Left hindlimb (tissue), 1 donor: Measurements from ENCODE around the gene RALGPS2.
A peak's percentile ranks its signal among the peaks of the same experiment; 100 is the strongest.
"Not testable (repeated sequence)": the region's sequence is repeated elsewhere in the genome, so short reads cannot be mapped to it uniquely, and the experiment has no call there.

Experiments
- DNase-seq: peaks from one replicate; pipeline ENCODE4 v3.0.0-alpha.2; 2018

Gene RALGPS2

DNA sequence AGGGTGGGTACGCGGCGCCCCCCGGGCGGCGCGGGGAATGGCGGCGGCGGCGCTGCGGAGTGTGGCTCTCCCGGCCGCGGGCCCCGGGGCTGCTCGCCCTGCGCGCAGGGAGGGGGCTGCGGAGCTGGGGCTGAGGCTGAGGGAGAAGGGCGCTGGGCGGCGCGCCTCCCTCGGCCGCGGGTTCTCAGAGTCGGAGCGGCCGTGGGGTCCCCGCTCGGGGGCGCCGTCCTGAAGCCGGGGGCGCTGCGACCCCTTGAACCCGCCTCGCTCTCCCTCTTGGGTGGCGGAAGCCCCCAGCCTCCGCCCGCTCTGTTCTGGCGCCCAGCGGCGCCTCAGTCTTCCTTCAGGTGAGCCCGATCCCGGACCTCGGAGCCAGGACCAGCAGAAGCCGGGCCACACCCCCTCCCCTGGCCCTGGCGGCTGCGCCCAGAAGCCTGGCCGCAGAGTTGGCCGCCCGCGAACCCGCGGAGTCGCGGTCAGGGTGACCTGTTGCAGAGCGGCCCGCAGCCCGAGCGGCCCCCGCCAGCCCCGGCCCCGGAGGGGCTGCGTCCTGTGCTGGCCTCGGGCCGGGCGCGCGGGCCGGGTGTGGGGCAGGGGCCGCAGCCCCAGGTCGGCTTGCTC lies 532 bp downstream of the RALGPS2 start:
- no peak for DNase-seq

DNA sequence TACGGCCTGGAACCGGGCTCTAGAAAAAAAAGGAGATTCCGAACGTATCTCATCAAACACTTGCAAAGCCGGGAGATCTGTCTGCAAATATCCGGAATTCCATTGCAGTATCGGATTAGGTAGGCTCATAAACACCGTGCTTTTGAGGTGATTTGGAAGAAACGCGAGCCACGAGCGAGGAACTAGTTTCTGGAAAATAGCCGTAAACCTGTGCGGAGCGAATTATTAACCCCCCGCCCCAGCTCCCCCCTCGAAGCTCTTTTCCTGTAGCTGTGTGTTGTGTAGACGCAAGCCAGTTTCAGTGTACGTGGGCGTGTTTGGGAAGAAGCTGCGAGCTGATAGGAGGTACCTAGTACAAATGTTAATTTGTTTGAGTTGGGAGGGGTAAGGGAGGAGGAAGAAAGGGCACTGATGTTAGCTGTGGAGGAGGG lies 1.1 kb downstream of the RALGPS2 start:
- DNase-seq: peak; percentile 63

DNA sequence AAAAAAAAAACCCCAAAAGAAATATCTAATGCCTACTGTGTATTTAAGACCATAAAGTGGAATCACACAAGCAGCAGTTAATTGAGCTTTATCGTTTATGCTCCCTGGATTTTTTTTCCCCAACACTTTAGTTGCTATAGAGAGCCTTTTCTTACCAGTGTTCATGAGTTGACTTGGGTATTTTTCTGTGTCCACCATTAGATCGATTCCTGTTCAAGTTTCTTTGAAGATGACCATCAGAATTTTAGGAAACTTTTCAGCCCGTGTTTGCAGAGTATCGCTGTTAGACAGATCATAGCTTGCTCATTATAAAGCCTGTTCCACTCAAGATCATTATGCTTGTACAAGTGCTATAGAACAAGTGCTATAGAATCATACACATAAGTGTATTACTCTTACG lies 1.5 kb downstream of the RALGPS2 start:
- no peak for DNase-seq

DNA sequence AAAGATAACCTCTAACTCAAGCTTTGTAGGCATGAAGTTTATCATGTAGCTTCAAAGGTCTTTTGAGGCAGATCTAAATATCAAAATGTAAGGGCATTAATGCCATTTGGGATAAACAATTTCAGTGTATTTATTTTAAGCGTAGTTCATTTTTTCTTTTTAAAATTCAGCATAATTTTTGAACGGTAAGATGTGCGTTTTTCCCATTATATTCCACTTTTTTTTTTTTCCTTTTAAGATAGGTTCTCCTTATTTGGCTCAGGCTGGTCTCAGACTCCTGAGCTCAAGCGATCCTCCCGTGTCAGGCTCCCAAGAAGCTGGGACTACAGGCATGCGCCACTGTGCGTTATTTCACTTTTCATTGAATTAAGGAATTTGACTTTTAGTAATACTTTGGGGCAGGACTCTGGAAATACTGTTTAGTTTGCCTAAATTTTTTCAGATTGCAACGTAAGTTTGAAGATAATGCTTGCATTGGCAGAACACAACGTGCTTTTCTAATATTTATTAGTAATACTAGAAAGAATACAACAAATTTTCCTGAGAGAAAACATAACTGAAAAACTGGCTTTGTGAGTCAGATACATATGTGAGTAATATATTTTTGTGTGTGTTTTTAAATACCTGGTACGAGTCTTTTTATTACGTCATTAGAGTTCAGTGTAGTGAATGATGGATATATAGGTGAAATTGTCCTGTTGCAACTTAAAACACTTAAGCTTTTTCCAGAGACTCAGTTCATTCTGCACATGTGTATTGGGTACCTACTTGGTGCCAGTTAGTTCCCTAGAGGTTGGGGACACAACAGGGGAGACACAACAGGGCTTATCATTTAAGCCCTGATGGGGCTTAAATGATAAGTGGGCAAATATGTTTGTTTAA lies 2.2 kb downstream of the RALGPS2 start:
- no peak for DNase-seq

DNA sequence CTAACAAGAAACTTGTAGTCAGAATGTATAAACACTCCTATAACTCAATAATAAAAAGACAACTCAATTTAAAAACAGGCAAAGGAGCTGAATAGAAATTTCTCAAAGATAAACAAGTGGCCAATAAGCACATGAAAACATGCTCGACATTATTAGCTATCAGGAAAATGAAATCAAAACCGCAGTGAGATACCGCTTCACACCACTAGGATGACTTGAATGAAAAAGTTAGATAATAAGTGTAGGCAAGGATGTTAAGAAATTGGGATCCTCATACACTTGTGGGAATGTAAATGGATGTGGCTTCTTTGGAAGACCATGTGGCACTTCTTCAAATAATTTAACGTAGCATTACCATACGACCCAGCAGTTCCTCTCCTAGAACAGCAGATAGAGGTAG lies 8.9 kb downstream of the RALGPS2 start:
- DNase-seq: no peak

DNA sequence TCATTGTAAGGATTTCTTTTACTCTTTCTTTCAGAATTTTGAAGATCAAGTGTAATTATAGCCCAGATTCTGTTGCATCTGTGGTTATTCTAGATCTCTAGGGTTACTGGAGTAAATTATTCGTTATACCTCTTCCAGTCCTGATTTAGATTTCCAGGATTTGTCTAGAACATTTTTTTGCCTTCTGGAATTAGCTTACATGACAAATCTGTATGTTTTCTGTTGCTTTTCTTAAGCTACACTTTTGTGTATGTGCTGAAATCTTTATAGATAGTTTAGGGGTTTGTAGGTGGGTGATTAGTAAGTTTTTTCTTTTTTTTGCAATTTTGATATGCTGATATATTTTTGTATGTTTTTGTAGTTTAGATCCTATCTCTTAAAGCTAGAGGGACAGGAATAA lies 13.7 kb downstream of the RALGPS2 start:
- no peak for DNase-seq

DNA sequence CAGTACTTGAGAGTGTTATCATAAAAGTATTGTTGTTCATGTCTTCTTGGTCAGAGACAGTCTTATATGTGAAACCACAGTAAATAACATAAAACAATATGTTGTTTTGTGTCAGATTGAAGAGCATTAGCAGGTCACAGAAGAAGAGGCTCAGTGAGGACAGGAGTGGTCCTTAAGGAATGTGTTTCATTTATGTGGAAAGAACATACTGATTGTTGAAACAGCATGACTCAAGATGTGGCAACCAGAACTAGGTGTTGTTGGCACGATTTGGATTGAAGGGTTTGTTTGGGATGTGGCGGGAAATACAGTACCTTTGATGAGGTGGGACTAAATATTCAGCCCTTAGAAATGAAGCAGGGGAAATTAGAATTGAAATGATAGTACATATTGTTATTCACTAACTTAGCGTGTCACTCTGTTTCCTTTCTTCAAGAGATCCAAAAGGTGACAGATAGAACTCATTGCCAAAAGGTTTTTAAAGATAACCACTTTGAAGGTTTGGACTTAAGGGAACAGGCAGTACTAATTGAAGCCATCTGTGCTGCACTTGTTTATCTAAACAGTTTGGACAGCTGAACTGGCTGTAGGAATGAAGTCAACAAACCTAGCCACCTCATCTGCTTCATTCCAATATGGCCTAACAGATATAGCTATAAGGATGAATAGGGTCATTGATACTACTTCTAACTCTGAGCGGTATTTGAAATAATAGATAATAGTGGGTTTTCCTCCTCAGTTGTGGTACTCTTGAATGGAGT lies 14.4 kb downstream of the RALGPS2 start:
- no peak for DNase-seq

DNA sequence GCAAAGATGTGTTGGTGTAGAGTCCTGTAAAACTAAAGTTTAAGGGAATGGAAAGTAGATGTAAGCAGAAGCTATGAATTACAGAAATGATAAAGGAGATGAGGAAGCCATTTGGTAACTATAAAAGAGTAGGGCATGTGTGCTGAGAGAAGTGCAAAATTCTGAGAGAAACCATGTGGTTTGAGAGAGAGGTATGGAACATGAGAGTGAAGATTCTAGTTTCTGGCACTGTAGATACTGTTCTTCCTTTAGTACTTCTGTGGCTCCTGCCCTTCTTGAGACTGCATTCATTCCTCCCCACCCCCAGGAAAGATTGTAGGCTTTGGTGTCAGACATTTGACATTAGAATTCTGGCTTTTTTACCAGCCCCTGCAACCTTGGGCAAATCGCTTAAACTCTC lies 15.4 kb downstream of the RALGPS2 start:
- DNase-seq: no peak

DNA sequence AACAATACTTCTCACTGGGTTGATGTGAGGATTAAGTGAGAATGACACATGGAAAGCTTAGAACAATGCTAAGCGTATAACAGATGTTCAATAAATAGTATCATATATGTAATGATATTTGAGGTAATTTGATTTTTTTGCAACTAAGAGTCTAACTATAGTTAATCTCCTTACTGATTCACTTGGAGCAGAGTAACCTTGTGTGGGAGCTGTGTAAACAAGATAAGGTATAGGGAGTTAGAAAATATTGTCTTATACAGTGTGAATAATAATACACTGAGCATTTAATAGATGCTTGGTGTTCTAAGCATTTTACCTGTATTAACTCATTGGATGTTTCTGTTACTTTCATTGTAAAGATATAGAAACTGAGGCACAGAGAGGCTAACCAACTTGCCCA lies 15.9 kb downstream of the RALGPS2 start:
- DNase-seq: no peak

DNA sequence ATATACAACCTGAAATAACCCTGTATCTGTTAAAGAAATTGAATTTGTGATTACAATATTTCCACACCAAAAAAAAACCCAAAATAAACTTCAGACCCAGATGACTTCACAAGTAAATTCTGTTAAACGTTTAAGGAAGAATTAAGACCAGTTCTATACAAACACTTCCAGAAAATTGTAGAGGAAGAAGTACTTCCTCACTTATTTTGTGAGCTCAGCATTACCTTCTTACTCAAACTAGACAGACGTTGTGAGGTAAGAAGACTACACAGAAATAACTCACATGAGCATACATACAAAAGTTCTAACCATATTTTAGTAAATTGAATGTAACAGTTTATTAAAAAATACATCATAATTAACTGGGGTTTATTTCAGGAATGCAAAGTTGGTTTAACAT lies 18.8 kb downstream of the RALGPS2 start:
- no peak for DNase-seq

DNA sequence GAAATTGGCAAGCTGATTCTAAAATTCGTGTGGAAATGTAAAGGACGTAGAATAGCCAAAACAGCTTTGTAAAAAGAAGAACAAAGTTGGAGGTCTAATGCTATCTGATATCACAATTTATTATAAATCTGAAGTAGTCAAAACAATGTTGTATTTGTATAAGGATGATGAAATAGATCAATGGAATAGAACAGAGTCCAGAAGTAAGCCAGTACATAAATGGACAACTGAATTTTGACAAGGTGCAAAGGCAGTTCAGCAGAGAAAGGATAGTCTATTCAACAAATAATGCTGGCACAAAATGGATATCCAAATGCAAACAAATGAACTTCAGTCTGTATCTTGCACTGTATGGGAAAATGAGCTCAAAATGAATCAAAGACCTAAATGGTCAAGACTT lies 20.2 kb downstream of the RALGPS2 start:
- no peak for DNase-seq

DNA sequence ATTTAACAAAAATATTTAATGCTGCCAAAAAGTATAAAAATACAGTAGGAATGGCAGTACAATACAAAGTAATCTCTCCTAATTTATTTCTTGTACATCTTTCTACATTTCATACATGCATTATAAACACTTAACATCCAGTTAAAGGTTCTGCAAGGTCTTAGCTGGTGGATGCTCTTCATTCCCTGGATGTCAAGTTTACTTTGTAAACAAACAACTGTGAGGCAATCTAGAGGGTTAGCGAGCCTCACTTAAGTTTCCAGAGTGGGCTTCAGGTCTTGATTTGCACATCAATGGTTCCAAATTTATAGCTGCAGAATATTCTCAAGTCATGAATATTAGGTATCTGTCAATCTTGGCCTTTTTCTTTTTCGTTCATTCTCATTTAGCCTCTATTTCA lies 21.3 kb downstream of the RALGPS2 start:
- DNase-seq: no peak

DNA sequence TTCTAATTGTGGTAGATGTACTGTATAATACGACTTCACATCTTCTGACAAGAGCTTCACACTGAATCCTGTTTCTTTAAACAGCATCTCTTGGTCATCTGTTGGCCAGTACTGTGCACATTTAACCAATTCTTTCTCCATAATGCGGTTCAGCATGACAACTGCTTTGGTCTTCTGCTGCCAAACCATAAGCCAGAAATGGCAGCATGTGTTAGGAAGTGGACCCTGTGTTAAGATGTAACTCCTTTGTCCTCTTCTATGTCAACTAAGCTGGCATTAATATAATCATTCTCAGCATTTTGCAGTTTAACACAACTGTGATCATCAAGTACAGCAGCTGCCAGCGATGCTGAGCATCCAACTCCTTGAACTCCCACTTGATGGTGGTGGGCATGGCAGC lies 22.3 kb downstream of the RALGPS2 start:
- not testable (repeated sequence) for DNase-seq

DNA sequence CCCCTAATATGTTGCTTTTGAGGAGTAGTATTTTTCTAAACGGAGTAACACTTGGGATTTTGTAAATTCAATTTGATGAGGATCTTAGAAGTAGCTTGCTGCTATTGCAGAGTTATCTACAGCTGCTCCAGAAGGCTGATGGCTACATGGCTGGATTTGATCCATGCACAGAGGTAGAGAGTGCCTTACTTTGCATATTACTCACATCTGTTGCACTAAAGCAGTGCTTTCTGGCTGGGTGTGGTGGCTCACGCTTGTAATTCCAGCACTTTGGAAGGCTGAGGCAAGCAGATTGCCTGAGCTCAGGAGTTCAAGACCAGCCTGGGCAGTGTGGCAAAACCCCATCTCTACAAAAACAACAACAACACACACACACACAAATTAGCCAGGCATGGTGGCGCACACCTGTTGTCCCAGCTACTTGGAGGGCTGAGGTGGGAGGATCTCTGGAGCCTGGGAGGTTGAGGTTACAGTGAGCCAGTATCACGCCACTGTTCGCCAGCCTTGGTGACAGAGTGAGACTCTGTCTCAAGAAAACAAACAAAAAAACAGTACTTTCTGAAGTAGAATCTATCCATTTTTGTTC lies 24.6 kb downstream of the RALGPS2 start:
- no peak for DNase-seq

DNA sequence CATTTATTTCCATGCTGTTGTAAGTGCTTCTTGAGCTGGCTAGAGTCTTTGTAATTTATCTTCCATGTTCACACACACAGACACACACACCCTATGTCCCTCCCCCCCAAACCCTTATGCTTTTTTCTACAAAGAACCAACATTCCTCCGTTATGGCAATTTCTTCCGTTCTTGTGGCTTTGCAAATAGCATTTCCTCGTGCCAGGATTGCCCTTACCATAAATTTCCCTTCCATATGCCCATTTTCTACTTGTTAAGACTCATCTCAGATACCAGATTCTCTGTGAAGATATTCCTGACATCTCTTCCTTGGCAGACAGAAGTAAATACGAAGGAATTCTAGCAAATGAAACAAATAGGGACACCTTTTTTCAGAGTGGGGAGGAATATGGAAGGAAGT lies 26.0 kb downstream of the RALGPS2 start:
- no peak for DNase-seq

DNA sequence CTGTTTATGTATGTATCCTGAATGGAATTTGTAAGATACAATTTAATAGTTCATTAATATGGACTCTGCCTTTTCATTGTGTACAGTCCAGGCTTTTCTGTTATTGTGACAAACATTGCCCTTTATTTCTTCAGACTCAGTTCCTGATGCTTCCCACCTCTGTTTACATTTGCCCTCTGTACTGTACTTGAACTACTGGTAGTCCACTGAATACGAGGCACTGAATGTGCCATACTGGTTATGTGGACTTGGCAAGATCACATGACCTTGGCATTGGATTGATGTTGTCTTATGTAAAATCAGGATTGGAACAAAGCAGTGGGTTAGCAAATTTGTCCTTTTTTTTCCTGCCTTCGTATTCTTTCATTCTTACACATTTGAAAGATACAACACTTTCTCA lies 27.8 kb downstream of the RALGPS2 start:
- no peak for DNase-seq

DNA sequence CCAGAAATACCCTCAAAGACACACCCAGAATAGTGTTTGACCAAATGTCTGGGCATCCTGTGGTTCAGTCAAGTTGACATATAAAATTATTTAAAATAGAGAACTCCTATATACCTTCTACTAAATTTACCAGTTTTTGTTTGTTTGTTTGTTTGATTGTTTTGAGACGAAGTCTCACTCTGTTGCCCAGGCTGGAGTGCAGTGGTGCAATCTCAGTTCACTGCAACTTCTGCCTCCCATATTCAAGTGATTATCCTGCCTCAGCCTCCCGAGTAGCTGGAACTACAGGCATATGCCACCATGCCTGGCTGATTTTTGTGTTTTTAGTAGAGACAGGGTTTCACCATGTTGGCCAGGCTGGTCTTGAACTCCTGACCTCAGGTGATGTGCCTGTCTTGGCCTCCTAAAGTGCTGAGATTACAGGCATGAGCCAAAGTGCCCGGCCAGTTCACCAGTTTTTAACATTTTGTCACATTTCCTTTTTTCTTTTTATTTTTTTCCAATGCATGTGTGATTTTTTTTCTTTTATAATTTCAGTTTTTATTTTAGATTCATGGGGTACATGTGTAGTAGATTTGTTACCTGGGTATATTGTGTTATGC lies 29.7 kb downstream of the RALGPS2 start:
- not testable (repeated sequence) for DNase-seq

DNA sequence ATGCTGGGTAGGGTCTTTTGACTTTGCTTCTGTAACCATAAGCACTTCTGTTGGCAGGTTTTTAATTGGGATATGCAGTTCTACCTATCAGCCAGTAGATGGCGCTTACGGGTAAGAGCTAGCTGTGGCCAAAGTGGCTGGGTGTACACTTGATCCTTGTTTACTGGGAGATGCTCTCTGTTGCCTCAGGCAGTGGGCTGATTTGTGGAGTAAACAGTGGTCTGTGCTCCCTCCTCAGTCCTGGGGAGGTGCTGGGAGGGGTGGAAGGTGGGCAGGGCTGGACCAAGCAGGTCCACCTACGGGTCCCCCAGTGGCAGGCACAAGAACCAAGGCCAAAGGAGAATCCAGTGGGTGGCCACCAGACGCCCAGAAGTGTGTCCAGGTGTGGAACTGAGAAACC lies 43.4 kb downstream of the RALGPS2 start:
- DNase-seq: no peak

DNA sequence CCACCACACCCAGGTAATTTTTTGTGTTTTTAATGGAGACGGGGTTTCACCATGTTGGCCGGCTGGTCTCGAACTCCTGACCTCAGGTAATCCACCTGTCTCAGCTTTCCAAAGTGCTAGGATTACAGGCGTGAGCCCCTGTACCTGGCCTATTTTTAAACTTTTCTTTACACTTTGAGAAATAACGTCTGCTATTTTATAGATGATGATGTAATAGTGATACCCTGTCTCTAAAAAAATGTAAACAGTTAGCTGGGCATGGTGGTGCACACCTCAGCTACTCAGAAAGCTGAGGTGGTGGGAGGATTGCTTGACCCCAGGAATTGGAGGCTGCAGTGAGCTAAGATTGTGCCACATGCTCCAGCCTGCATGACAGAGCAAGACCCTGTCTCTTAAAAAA lies 47.9 kb downstream of the RALGPS2 start:
- no peak for DNase-seq

DNA sequence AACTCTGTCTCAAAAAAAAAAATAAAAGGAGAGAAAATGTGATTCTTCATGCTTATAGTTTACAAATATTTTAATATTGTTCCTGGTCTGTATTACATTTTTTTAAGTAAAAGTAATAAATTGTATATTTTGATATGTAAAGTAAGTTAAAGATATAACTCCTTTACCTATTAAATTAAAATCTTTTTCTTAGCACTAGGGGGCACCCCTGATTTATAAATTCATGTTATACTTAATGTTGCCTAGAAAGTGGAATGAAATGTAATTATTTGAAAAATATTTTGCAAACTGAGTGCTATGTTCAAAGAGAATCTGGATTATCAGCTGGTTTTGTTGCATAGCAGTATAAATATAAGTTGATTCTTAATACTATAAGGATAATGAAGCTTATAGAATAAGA lies 49.2 kb downstream of the RALGPS2 start:
- DNase-seq: no peak

DNA sequence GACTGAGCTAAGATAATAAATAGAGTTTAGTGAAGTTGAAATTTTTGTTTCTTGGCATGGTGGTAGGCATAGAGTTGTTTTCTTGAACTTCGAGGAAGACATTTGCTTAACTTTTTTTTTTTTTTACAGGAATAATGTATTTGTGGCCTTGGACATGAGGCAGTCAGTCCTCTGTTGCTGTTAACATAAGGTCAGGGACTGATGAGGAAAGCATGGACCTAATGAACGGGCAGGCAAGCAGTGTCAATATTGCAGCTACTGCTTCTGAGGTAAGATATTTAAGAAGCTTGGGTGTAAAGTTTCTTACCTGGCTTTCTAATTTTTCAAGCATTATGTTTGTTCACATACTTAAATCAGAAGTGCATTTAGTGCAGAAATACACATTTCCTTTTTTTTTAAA lies 51.5 kb downstream of the RALGPS2 start:
- no peak for DNase-seq

DNA sequence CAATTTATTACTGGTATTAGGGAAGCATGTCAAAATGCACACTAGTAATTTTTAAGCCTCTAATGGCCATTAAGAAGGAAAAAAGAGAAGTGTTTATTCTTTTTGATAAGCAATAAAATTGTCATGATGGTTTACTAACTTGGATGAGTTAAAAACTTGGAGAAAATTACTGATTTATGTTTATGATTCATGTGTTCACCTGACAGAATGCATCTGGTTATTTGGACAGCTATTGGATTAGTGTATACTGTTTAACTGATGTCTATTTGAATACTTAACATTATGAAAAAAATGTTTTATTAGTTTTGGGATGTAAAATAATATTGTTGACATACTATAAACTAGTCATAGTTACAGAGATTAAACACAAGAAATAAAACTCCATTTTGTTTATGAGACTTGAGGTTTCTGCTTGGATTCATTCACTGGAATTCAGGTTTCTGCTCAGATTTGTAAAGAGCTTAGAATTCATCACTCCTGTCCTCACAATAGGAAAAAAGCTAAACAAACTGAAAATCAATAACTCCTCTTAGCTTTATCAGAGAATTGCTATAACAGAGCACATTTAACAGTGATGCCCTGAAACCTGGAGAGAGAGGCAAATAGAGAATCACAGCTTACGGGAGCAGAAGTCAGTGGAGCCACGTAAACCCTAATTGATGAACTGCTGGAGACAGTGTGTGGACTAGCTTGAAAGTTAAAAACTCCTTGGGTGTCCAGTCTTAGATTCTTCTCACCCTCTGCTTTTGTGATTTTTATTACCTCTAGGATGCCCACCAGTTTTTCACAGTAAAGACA lies 56.7 kb downstream of the RALGPS2 start:
- DNase-seq: no peak
